ENCODE measurements around the gene DNAJC9. TPM values are rescaled to one million over a fixed set of nuclear protein-coding genes. Genes with fewer than 3 reads are reported as not detected.

DNAJC9 gene
- total RNA-seq, 2 experiments from 2014 or later, result 15.4 to 15.8 TPM

DNA sequence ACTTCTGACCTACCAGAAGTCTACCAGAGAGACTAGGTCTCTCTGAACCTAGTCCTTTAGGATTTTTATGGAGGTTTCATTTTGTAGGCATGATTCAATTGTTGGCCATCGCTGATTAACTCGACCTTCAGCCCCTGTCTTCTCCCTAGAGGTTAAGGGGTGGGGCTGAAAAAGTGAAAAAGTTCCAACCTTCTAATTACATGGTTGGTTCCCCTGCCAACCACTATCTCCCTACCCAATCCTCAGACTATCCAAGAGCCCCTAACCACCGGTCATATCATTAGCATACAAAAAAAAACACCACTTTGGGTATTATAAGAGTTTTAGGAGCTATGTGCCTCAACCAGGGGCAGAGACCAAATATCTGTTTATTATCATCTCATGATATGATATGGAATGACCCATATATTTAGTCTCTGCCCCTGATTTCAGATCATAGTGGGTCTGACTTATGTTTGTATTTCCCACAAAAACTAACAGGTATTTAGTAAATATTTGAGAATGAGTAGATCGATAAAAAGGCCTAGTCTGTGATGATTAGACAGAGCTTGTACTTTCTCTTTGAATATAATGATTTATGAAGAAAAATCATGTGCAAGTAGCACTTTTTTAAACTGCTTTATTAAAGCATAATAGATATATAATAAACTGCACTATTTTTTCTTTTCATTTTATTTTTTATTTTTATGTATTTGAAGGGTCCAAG is 35.8 kb downstream of the DNAJC9 start:
- Mint-ChIP-seq H3K27ac (no peak overlapping the region), H3K27me3 (no peaks in the 10 kb centered on the region), H3K9me3 (no peaks in the 10 kb centered on the region), H3K36me3 (ENCODE audit: low read depth) (peaks cover 75% of the 10 kb centered on the region), H3K4me3 (no peak overlapping the region), H3K4me1 (ENCODE audit: low read depth) (no peaks in the 10 kb centered on the region)
- no peak for DNase-seq
- POLR2A ChIA-PET, result no interaction called here
- H3K27me3 ChIP-seq (ENCODE audit: control insufficient read depth in 1 of 2, insufficient read depth in 2 of 2, low read length in 2 of 2), result no peaks in the 10 kb centered on the region
- CTCF ChIA-PET, result no interaction called here
- H3K4me1 ChIP-seq (ENCODE audit: insufficient read depth, low read length), result no peaks in the 10 kb centered on the region
- H3K27ac ChIP-seq (ENCODE audit: low read depth in 1 of 2, low read length in 2 of 2), result no peak overlapping the region
- no peak overlapping the region for H3K4me3 ChIP-seq (ENCODE audit: low read length)
- intact Hi-C loops (cut with DNase I, micrococcal nuclease), result no loop called here
- TF ChIP-seq, protein P1, sequence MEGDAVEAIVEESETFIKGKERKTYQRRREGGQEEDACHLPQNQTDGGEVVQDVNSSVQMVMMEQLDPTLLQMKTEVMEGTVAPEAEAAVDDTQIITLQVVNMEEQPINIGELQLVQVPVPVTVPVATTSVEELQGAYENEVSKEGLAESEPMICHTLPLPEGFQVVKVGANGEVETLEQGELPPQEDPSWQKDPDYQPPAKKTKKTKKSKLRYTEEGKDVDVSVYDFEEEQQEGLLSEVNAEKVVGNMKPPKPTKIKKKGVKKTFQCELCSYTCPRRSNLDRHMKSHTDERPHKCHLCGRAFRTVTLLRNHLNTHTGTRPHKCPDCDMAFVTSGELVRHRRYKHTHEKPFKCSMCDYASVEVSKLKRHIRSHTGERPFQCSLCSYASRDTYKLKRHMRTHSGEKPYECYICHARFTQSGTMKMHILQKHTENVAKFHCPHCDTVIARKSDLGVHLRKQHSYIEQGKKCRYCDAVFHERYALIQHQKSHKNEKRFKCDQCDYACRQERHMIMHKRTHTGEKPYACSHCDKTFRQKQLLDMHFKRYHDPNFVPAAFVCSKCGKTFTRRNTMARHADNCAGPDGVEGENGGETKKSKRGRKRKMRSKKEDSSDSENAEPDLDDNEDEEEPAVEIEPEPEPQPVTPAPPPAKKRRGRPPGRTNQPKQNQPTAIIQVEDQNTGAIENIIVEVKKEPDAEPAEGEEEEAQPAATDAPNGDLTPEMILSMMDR (IDR thresholded peaks at IDR 0.05), result no peak
- H3K36me3 ChIP-seq (ENCODE audit: insufficient read depth, low read length), result peaks cover 13% of the 10 kb centered on the region
- H3K9me3 ChIP-seq (ENCODE audit: control insufficient read depth in 1 of 2, insufficient read depth in 1 of 2, low read length in 2 of 2), result peaks cover 0 to 3% of the 10 kb centered on the region in 2 experiments
- no peak for ATAC-seq (ENCODE audit: poor library complexity)

DNA sequence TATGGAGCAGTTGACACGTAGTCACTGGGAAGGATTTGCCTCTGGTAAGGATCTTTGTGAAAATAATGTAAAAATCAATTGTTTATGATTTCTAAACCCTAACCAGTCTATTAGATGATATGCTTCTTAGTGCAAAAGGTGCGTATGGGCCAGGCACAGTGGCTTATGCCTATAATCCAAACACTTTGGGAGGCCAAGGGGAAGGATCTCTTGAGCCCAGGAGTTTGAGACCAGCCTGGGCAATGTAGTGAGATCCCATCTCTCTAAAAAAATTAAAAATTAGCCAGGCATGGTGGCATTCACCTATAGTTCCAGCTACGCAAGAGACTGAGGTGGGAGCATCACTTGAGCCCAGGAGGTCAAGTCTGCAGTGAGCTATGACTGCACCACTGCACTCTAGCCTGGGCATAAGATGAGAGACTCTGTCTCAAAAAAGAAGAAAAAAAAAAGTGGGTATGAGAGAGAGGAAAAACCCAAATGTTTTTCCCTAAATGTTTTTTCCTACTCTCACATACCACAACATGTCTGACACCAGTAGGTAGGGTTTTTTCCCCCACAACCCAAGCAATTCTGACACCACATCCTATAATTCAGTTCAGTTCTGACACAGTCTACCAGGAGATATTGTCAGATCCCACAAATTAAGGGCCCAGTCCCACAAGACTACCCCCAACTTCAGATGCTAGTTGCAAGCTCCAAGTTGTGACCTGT is 36.5 kb downstream of the DNAJC9 start:
- TF ChIP-seq, protein P1 (IDR thresholded peaks at IDR 0.05), result no peak
- Mint-ChIP-seq H3K27ac (no peak overlapping the region), H3K36me3 (ENCODE audit: low read depth) (peaks cover 75% of the 10 kb centered on the region), H3K9me3 (no peaks in the 10 kb centered on the region), H3K27me3 (no peaks in the 10 kb centered on the region), H3K4me1 (ENCODE audit: low read depth) (no peaks in the 10 kb centered on the region), H3K4me3 (no peak overlapping the region)
- CTCF ChIA-PET, result no interaction called here
- H3K27me3 ChIP-seq (ENCODE audit: control insufficient read depth in 1 of 2, insufficient read depth in 2 of 2, low read length in 2 of 2), result no peaks in the 10 kb centered on the region
- ATAC-seq (ENCODE audit: poor library complexity), result no peak
- no peak overlapping the region for H3K27ac ChIP-seq (ENCODE audit: low read depth in 1 of 2, low read length in 2 of 2)
- H3K4me1 ChIP-seq (ENCODE audit: insufficient read depth, low read length), result no peaks in the 10 kb centered on the region
- DNase-seq, result no peak
- peaks cover 9% of the 10 kb centered on the region for H3K36me3 ChIP-seq (ENCODE audit: insufficient read depth, low read length)
- H3K9me3 ChIP-seq (ENCODE audit: control insufficient read depth in 1 of 2, insufficient read depth in 1 of 2, low read length in 2 of 2), result peaks cover 0 to 4% of the 10 kb centered on the region in 2 experiments
- no peak overlapping the region for H3K4me3 ChIP-seq (ENCODE audit: low read length)
- intact Hi-C loops (cut with DNase I, micrococcal nuclease), result no loop called here
- POLR2A ChIA-PET, result no interaction called here

DNA sequence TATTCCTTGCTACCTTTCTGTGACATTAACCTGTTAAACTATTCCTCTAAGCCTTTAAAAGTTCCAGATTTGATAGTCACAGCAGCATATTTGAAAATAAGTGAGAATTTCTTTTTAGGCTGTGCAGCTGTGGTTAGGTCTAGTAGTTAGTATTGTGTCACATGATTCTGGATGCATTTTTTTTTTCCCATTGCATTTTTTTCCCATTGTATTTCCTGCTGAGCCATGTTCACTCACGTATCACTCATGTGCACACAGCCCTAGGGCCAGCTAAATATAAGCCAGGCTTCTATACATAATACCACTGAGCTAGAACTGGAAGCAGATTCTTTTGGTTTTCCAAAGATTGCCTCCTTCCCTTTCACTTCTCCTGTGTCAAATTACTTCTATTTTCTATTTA is 37.4 kb downstream of the DNAJC9 start:
- ATAC-seq (ENCODE audit: poor library complexity), result no peak
- Histone ChIP-seq H3K36me3 (ENCODE audit: insufficient read depth, low read length) (peaks cover 9% of the 10 kb centered on the region), H3K27ac (ENCODE audit: low read depth in 1 of 2, low read length in 2 of 2) (no peak overlapping the region), H3K4me1 (ENCODE audit: insufficient read depth, low read length) (no peaks in the 10 kb centered on the region), H3K9me3 (ENCODE audit: control insufficient read depth in 1 of 2, insufficient read depth in 1 of 2, low read length in 2 of 2) (peaks cover 0 to 4% of the 10 kb centered on the region in 2 experiments), H3K4me3 (ENCODE audit: low read length) (no peak overlapping the region), H3K27me3 (ENCODE audit: control insufficient read depth in 1 of 2, insufficient read depth in 2 of 2, low read length in 2 of 2) (no peaks in the 10 kb centered on the region)
- TF ChIP-seq, protein P1 (IDR thresholded peaks at IDR 0.05), result no peak
- CTCF ChIA-PET, result no interaction called here
- Mint-ChIP-seq H3K4me1 (ENCODE audit: low read depth) (no peaks in the 10 kb centered on the region), H3K27me3 (no peaks in the 10 kb centered on the region), H3K27ac (no peak overlapping the region), H3K9me3 (no peaks in the 10 kb centered on the region), H3K4me3 (no peak overlapping the region), H3K36me3 (ENCODE audit: low read depth) (peaks cover 73% of the 10 kb centered on the region)
- POLR2A ChIA-PET, result no interaction called here
- intact Hi-C loops (cut with DNase I, micrococcal nuclease), result no loop called here
- DNase-seq, result no peak
